Measurements from ENCODE around the gene TMEM121B.
"Not testable (repeated sequence)": the region's sequence is repeated elsewhere in the genome, so short reads cannot be mapped to it uniquely, and the experiment has no call there.

TMEM121B gene

GRCh38 chr22:17121233-17122195, at the start of gene TMEM121B:
TSS of gene TMEM121B (minus strand) at chr22:17121360. CDS start at chr22:17121127, 233 bp downstream.
- peak in 49 of 56 donors; percentile 18 to 81 (median 54) for DNase-seq

- peak in 41 of 56 donors; percentile 3 to 66 (median 27) for DNase-seq
Measured at GRCh38 chr22:17167486-17167885, 46.3 kb upstream of the TMEM121B start.

- DNase-seq: no peak
Measured at GRCh38 chr22:17164392-17165024, 43.3 kb upstream of the TMEM121B start.

GRCh38 chr22:17162731-17163130, 41.6 kb upstream of the TMEM121B start:
- DNase-seq: no peak

- DNase-seq: no peak
Measured at GRCh38 chr22:17161991-17162390, 40.8 kb upstream of the TMEM121B start.

- peak in 40 of 56 donors; percentile 8 to 84 (median 56) for DNase-seq
Measured at GRCh38 chr22:17159504-17159951, 38.4 kb upstream of the TMEM121B start.

- peak in 55 of 56 donors; percentile 33 to 92 (median 81) for DNase-seq
Measured at GRCh38 chr22:17158568-17159503, 37.7 kb upstream of the TMEM121B start, which contains the start of gene HDHD5. TSS of gene HDHD5 (minus strand) at chr22:17159277. CDS start at chr22:17159251, 26 bp downstream.

GRCh38 chr22:17158176-17158567, 37.0 kb upstream of the TMEM121B start:
- peak in 1 of 56 donors; percentile 33 for DNase-seq

GRCh38 chr22:17157714-17158113, 36.6 kb upstream of the TMEM121B start:
- no peak for DNase-seq

- DNase-seq: no peak
Measured at GRCh38 chr22:17155941-17156340, 34.8 kb upstream of the TMEM121B start.

GRCh38 chr22:17152971-17153370, 31.8 kb upstream of the TMEM121B start:
- no peak for DNase-seq

- DNase-seq: no peak
Measured at GRCh38 chr22:17152340-17152739, 31.2 kb upstream of the TMEM121B start.

- DNase-seq: no peak
Measured at GRCh38 chr22:17149076-17149815, 28.1 kb upstream of the TMEM121B start.

- not testable (repeated sequence) for DNase-seq
Measured at GRCh38 chr22:17147458-17147857, 26.3 kb upstream of the TMEM121B start.

GRCh38 chr22:17145021-17145680, 24.0 kb upstream of the TMEM121B start:
- DNase-seq: no peak

- DNase-seq: no peak
Measured at GRCh38 chr22:17143826-17144225, 22.7 kb upstream of the TMEM121B start.

- no peak for DNase-seq
Measured at GRCh38 chr22:17143101-17143500, 21.9 kb upstream of the TMEM121B start.

- no peak for DNase-seq
Measured at GRCh38 chr22:17140826-17141766, 19.9 kb upstream of the TMEM121B start.

Measured in amygdala (tissue), 56 donors.